Stomach (tissue), 4 donors: ENCODE measurements around the gene POLR1B.

ENCODE experiments used
- CTCF ChIP-seq, 7 experiments: fragments of 450-650 bp in 4 of 7; fragments of 200-600 bp in 3 of 7; sonication (generic) in 3 of 7; IDR thresholded peaks; one replicate each; pipeline ENCODE4 v1.5.1; 2016 to 2019; ENCODE audit warnings: antibody characterized with exemption in 7 of 7, control low read depth in 2 of 7, mild to moderate bottlenecking in 1 of 7
- POLR2A ChIP-seq, 4 donors: fragments of 450-650 bp; IDR thresholded peaks; one replicate each; pipeline ENCODE4 v1.6.1; 2016; ENCODE audit warnings: antibody characterized with exemption in 4 of 4, control low read depth in 2 of 4, mild to moderate bottlenecking in 1 of 4, moderate library complexity in 1 of 4

GRCh38 chr2:112606547-112606946 is 64.3 kb downstream of the POLR1B start:
- no peak for TF ChIP-seq CTCF (IDR thresholded peaks at IDR 0.05)
- TF ChIP-seq POLR2A (IDR thresholded peaks at IDR 0.05) = no peak
